ENCODE measurements around the gene CREM. TPM values are rescaled to one million over a fixed set of nuclear protein-coding genes. Genes with fewer than 3 reads are reported as not detected.

CREM gene
- total RNA-seq, 1 experiment from 2014 or later = 20.0 TPM

DNA sequence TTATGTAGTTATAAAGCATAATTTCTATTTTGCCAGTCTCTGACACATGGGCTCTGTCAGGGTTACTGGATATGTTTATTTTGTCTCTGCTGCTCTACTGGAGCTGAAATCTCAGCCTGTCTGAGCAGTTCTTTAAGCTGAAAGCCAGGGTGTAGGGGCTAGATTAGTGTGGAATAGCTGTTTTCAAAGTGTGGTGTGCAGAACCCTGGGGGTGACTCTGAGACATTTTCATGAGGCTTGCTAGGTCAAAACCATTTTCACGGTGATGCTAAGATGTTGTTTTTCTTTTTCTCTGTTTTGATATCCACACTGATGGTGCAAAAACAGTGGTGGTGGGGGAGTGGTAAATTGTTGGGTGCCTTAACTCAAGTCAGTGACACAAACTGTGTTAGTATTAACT lies 45.5 kb downstream of the CREM start:
- Histone ChIP-seq H3K14ac (ENCODE audit: insufficient read depth, low read length) (no peak overlapping the region), H4K5ac (ENCODE audit: insufficient read length, low read depth, low read length) (no peak overlapping the region), H4K91ac (ENCODE audit: insufficient read length, low read depth, low read length) (no peak overlapping the region), H3K9ac (ENCODE audit: extremely low read depth, insufficient read length, low read length) (no peak overlapping the region), H2AK5ac (ENCODE audit: insufficient read length, low read length) (no peak overlapping the region), H2BK120ac (ENCODE audit: low read depth, low read length, poor library complexity, severe bottlenecking) (no peak overlapping the region), H2BK15ac (ENCODE audit: low read depth, low read length) (no peak overlapping the region), H2BK20ac (ENCODE audit: low read depth, low read length, poor library complexity, severe bottlenecking) (no peak overlapping the region), H4K8ac (replicated peaks; ENCODE audit: insufficient read length, low read depth, low read length) (no peak overlapping the region), H3K4ac (ENCODE audit: low read depth, low read length) (no peak overlapping the region), H2BK12ac (ENCODE audit: insufficient read length, low read depth, low read length) (no peak overlapping the region), H3T11ph (ENCODE audit: low read length) (no peak overlapping the region), H3K56ac (ENCODE audit: insufficient read length, low read depth, low read length) (no peak overlapping the region), H3K79me1 (ENCODE audit: insufficient read depth, low read depth, low read length, poor library complexity, severe bottlenecking) (no peaks in the 10 kb centered on the region), H3K4me2 (ENCODE audit: insufficient read depth, insufficient read length, low read length) (no peak overlapping the region), H3K27ac (ENCODE audit: insufficient read length, low read depth, low read length) (no peak overlapping the region), H3K23ac (ENCODE audit: insufficient read length, low read depth, low read length) (no peak overlapping the region), H3K4me1 (ENCODE audit: insufficient read depth, low read length) (no peaks in the 10 kb centered on the region), H2AFZ (ENCODE audit: low read length) (no peak overlapping the region), H3K79me2 (ENCODE audit: insufficient read depth, low read length) (no peaks in the 10 kb centered on the region), H3K18ac (ENCODE audit: insufficient read length, low read depth, low read length) (no peak overlapping the region), H2BK5ac (ENCODE audit: insufficient read length, low read length) (no peak overlapping the region), H3K27me3 (ENCODE audit: insufficient read depth, low read length) (no peaks in the 10 kb centered on the region), H3K9me3 (ENCODE audit: control insufficient read depth, low read depth, low read length) (no peaks in the 10 kb centered on the region), H3K23me2 (ENCODE audit: insufficient read length, low read depth, low read length, poor library complexity, severe bottlenecking) (no peaks in the 10 kb centered on the region), H4K20me1 (ENCODE audit: control insufficient read depth, insufficient read depth, insufficient read length) (no peaks in the 10 kb centered on the region)
- peaks cover 0 to 4% (median 3%) of the 10 kb centered on the region in 3 experiments; a peak in 2 of 7 replicates for H3K36me3 Mint-ChIP-seq (ENCODE audit: insufficient read depth in 1 of 3, low read depth in 3 of 3)
- peak overlapping the region in 2 of 3 experiments; percentile 52 to 68; a peak in 2 of 7 replicates for H3K27ac Mint-ChIP-seq
- TF ChIP-seq, protein P1, sequence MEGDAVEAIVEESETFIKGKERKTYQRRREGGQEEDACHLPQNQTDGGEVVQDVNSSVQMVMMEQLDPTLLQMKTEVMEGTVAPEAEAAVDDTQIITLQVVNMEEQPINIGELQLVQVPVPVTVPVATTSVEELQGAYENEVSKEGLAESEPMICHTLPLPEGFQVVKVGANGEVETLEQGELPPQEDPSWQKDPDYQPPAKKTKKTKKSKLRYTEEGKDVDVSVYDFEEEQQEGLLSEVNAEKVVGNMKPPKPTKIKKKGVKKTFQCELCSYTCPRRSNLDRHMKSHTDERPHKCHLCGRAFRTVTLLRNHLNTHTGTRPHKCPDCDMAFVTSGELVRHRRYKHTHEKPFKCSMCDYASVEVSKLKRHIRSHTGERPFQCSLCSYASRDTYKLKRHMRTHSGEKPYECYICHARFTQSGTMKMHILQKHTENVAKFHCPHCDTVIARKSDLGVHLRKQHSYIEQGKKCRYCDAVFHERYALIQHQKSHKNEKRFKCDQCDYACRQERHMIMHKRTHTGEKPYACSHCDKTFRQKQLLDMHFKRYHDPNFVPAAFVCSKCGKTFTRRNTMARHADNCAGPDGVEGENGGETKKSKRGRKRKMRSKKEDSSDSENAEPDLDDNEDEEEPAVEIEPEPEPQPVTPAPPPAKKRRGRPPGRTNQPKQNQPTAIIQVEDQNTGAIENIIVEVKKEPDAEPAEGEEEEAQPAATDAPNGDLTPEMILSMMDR (conservative IDR thresholded peaks at IDR 0.05) = no peak
- no CpG with 5 or more reads among the region's 1 CpG for WGBS (ENCODE audit: extremely low coverage, insufficient read length, low lambda C conversion rate)
- H3K27me3 Mint-ChIP-seq (ENCODE audit: low read depth) = no peaks in the 10 kb centered on the region
- H3K4me3 Mint-ChIP-seq = no peak overlapping the region
- H3K4me1 Mint-ChIP-seq = no peaks in the 10 kb centered on the region
- DNase-seq = no peak
- peaks cover 7% of the 10 kb centered on the region in 2 experiments; a peak in 4 of 5 replicates for H3K9me3 Mint-ChIP-seq
